OCI-LY3 (cell line): ENCODE data around the gene TBX10.
"Not testable (repeated sequence)": the region's sequence is repeated elsewhere in the genome, so short reads cannot be mapped to it uniquely, and the experiment has no call there.

Experiments
- H2AFZ ChIP-seq: fragments of 200-600, 300-600 bp; shearing (Covaris generic); 2 replicates; pipeline ENCODE4 v1.6.0; 2014; ENCODE audit warnings: antibody characterized with exemption, low read depth, low read length
- H3K27ac ChIP-seq: fragments of 200-600, 300-600 bp; sonication (generic); 2 replicates; pipeline ENCODE4 v1.5.1; 2014; ENCODE audit warnings: mild to moderate bottlenecking, low read length, moderate library complexity, mixed read lengths
- H3K27me3 ChIP-seq: fragments of 200-600, 300-600 bp; sonication (generic); 2 replicates; pipeline ENCODE4 v1.6.1; 2014; ENCODE audit warnings: low read depth, low read length, mixed read lengths
- H3K36me3 ChIP-seq: fragments of 200-600, 300-600 bp; sonication (generic); replicated peaks from 2 replicates; pipeline ENCODE3; 2014; ENCODE audit warnings: low read depth, low read length, mixed read lengths
- H3K4me1 ChIP-seq: fragments of 300-600, 200-600 bp; sonication (generic); 2 replicates; pipeline ENCODE4 v1.6.1; 2014; ENCODE audit warnings: low read length, mixed read lengths
- H3K4me2 ChIP-seq: fragments of 200-600, 300-600 bp; sonication (generic); 2 replicates; pipeline ENCODE4 v1.6.1; 2014; ENCODE audit warnings: low read length, mixed read lengths
- H3K4me3 ChIP-seq: fragments of 300-600, 200-600 bp; sonication (generic); 2 replicates; pipeline ENCODE4 v1.5.1; 2014; ENCODE audit warnings: antibody characterized with exemption, mild to moderate bottlenecking, low read length, moderate library complexity
- H3K79me2 ChIP-seq: fragments of 300-600, 200-600 bp; shearing (Covaris generic); 2 replicates; pipeline ENCODE4 v1.6.1; 2014; ENCODE audit warnings: mild to moderate bottlenecking, low read length, mixed read lengths
- H3K9ac ChIP-seq: fragments of 300-600, 200-600 bp; shearing (Covaris generic); 2 replicates; pipeline ENCODE4 v1.6.0; 2014; ENCODE audit warnings: mild to moderate bottlenecking, low read length, moderate library complexity
- H3K9me3 ChIP-seq: fragments of 200-600, 300-600 bp; shearing (Covaris generic); 2 replicates; pipeline ENCODE4 v1.6.1; 2014; ENCODE audit warnings: low read length, mixed read lengths; ENCODE audit not compliant: insufficient read depth
- H4K20me1 ChIP-seq: fragments of 200-600, 300-600 bp; sonication (generic); 2 replicates; pipeline ENCODE4 v1.6.1; 2016; ENCODE audit warnings: low read length, mixed read lengths; ENCODE audit not compliant: insufficient read depth
- EZH2phosphoT487 ChIP-seq: fragments of 200-600 bp; shearing (Covaris generic); IDR thresholded peaks from 2 replicates; pipeline ENCODE4 v1.6.1; 2018; ENCODE audit warnings: antibody characterized with exemption, mixed run types, low read depth
- TF ChIP-seq, protein P1 (sequence below): fragments of 200-600, 300-600 bp; sonication (generic); IDR thresholded peaks from 2 replicates; pipeline ENCODE4 v1.5.1; 2014; ENCODE audit warnings: antibody characterized with exemption, low read length, low read depth

The TBX10 gene

DNA sequence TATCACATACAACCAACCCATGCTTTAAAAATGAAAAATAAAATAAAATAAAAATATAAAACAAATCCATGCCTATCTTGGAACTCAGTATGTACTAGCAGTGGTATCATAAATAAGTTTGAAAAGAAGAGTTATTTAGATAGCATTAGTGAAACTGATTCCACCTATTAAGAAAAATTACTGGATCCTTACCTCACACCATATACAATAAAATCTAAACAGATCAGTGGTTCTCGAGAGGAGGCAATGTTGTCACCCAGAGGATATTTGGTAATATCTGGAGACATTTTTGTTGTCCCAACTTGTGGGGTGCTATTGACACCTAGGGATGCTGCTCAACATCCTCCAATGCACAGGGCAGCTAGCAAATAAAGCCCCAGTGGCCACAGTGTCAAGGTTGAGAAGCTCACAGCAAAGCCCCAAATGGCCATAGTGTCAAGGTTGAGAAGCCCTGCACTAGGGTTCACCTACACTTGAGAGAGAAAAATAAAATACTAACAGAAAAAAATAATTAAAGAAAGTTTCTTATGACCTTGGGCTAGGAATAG lies 42.7 kb downstream of the TBX10 start:
- H3K9ac ChIP-seq: no peak overlapping the region
- no peak overlapping the region for H3K4me2 ChIP-seq
- H3K4me1 ChIP-seq: peaks cover 9% of the 10 kb centered on the region
- H3K36me3 ChIP-seq: no peaks in the 10 kb centered on the region
- no peak overlapping the region for H3K4me3 ChIP-seq
- peaks cover 3% of the 10 kb centered on the region; the same call in 1 of the 2 replicates for H3K9me3 ChIP-seq
- no peak overlapping the region for H2AFZ ChIP-seq
- no peak for TF ChIP-seq EZH2phosphoT487
- TF ChIP-seq, protein P1, sequence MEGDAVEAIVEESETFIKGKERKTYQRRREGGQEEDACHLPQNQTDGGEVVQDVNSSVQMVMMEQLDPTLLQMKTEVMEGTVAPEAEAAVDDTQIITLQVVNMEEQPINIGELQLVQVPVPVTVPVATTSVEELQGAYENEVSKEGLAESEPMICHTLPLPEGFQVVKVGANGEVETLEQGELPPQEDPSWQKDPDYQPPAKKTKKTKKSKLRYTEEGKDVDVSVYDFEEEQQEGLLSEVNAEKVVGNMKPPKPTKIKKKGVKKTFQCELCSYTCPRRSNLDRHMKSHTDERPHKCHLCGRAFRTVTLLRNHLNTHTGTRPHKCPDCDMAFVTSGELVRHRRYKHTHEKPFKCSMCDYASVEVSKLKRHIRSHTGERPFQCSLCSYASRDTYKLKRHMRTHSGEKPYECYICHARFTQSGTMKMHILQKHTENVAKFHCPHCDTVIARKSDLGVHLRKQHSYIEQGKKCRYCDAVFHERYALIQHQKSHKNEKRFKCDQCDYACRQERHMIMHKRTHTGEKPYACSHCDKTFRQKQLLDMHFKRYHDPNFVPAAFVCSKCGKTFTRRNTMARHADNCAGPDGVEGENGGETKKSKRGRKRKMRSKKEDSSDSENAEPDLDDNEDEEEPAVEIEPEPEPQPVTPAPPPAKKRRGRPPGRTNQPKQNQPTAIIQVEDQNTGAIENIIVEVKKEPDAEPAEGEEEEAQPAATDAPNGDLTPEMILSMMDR: no peak
- H4K20me1 ChIP-seq: no peaks in the 10 kb centered on the region
- H3K27me3 ChIP-seq: peaks cover 16% of the 10 kb centered on the region; the same call in 1 of the 2 replicates
- no peaks in the 10 kb centered on the region for H3K79me2 ChIP-seq
- no peak overlapping the region for H3K27ac ChIP-seq

DNA sequence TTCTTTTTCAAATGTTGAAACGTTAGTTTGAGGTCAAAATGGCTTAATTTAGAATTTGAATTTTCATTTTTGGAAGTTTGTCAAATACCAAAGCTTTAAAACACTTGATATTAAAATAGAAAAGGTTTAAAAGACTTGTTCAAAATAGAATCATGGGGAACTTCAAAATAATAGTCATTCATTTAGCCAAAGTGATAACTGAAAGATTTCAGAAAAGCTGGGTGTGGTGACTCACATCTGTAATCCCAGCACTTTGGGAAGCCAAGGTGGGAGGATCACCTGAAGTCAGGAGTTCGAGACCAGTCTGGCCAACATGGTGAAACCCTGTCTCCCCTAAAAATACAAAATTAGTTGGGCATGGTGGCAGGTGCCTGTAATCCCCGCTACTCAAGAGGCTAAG lies 45.1 kb downstream of the TBX10 start:
- Histone ChIP-seq H3K27me3 (0 out of 2 replicates have a peak, but pooled peaks cover 5% of the 10 kb centered on the region), H3K36me3 (peaks cover 6% of the 10 kb centered on the region), H3K4me1 (peaks cover 12% of the 10 kb centered on the region), H3K9ac (no peak overlapping the region), H3K4me2 (no peak overlapping the region), H3K79me2 (no peaks in the 10 kb centered on the region), H3K9me3 (peaks cover 3% of the 10 kb centered on the region; the same call in 1 of the 2 replicates), H4K20me1 (no peaks in the 10 kb centered on the region), H2AFZ (no peak overlapping the region), H3K4me3 (no peak overlapping the region), H3K27ac (no peak overlapping the region)
- TF ChIP-seq EZH2phosphoT487: no peak
- TF ChIP-seq, protein P1: no peak

DNA sequence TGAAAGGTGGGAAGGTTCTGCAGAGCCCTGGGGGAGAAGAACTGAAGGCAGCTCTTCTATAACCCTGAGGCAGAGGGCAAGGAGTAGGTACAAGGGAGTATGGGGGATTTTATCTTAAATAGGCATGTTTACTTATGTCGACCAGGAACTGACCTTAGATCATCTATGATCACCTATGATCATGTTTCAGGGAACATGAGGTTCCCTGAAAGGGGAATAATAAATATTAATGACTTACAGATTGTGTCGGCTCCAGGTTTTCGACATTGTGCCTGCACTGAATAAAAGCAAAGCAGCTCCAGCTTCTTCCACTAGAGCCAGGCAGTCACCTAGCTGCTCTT lies 46.0 kb downstream of the TBX10 start:
- no peak overlapping the region for H3K4me2 ChIP-seq

DNA sequence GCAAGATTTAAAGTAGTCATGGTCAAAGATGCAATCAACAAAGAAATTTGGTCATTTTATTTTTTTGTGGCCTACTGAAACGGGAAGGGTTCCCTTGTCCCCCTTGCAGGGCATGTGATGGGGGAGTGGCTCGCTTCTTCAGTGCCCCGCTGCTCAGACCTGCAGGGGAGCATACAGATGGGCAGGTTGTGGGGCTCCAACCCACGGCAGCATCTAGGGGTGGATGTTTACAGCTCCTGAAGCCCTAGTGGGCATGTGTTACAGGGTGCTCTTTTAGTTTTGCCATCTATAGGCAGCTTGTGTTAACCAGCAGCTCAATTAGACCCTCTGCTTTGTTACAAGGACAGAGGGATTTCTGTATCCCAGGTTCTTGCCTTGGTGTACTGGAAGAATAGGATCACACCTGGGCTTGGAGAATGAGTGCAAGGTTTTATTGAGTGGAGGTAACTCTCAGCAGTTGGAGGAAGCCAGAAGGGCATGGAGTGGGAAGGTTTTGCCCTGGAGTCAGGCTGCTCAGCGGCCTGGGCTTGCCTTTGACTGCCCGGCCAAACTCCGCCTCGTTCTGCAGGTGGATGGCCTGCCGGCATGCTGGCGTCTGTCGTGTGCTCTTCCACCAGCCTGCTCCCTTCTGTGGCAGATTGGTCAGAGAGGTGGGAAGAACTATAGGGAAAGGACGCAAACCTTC lies 46.5 kb downstream of the TBX10 start:
- no peaks in the 10 kb centered on the region for H4K20me1 ChIP-seq
- H3K4me1 ChIP-seq: peaks cover 27% of the 10 kb centered on the region
- no peak overlapping the region for H3K9ac ChIP-seq
- H3K4me3 ChIP-seq: no peak overlapping the region
- H2AFZ ChIP-seq: no peak overlapping the region
- H3K36me3 ChIP-seq: peaks cover 18% of the 10 kb centered on the region
- H3K9me3 ChIP-seq: peaks cover 7% of the 10 kb centered on the region; the same call in 1 of the 2 replicates
- TF ChIP-seq, protein P1: no peak
- TF ChIP-seq EZH2phosphoT487: no peak
- H3K4me2 ChIP-seq: no peak overlapping the region
- H3K27ac ChIP-seq: no peak overlapping the region
- H3K79me2 ChIP-seq: no peaks in the 10 kb centered on the region
- H3K27me3 ChIP-seq: no peaks in the 10 kb centered on the region

More for the DNA sequence above, 46.0 kb downstream of the TBX10 start:
- Histone ChIP-seq H2AFZ (no peak overlapping the region), H3K4me1 (peaks cover 21% of the 10 kb centered on the region), H3K79me2 (no peaks in the 10 kb centered on the region), H4K20me1 (no peaks in the 10 kb centered on the region), H3K4me3 (no peak overlapping the region), H3K36me3 (peaks cover 13% of the 10 kb centered on the region), H3K9me3 (peaks cover 7% of the 10 kb centered on the region; the same call in 1 of the 2 replicates), H3K9ac (no peak overlapping the region), H3K27me3 (no peaks in the 10 kb centered on the region), H3K27ac (no peak overlapping the region)
- no peak for TF ChIP-seq EZH2phosphoT487
- TF ChIP-seq, protein P1: no peak

DNA sequence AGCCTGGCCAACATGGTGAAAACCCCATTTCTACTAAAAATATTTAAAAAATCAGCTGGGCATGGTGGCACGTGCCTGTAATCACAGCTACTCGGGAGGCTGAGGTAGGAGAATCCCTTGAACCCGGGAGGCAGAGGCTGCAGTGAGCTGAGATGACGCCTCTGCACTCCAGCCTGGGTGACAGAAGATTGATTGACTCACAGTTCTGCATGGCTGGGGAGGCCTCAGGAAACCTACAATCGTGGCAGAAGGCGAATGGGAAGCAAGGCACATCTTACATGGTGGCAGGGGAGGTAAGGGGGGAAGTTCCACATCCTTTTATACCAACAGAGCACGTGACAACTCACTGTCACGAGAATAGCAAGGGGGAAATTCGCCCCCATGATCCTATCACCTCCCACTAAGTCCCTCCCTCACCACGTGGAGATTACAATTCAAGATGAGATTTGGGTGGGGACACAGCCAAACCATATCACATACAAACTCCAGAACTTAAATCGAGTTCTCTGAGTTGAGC lies 50.6 kb downstream of the TBX10 start:
- H3K4me3 ChIP-seq, H3K4me2 ChIP-seq, H2AFZ ChIP-seq, H3K27me3 ChIP-seq, H3K27ac ChIP-seq, H3K9ac ChIP-seq: not testable (repeated sequence)
- Histone ChIP-seq H3K9me3 (peaks cover 10% of the 10 kb centered on the region; the same call in 1 of the 2 replicates), H3K79me2 (peaks cover 30% of the 10 kb centered on the region), H4K20me1 (peaks cover 12% of the 10 kb centered on the region), H3K36me3 (peaks cover 53% of the 10 kb centered on the region), H3K4me1 (peaks cover 62% of the 10 kb centered on the region)
